Measurements from ENCODE around the gene CTSZ. TPM values are rescaled to one million over a fixed set of nuclear protein-coding genes. Genes with fewer than 3 reads are reported as not detected.
"Not testable (repeated sequence)": the region's sequence is repeated elsewhere in the genome, so short reads cannot be mapped to it uniquely, and the experiment has no call there.

CTSZ gene
- total and polyA plus RNA-seq, 2 donors (not counting 1 experiment from before 2014, with no cell fraction given): 285 to 319 TPM

DNA sequence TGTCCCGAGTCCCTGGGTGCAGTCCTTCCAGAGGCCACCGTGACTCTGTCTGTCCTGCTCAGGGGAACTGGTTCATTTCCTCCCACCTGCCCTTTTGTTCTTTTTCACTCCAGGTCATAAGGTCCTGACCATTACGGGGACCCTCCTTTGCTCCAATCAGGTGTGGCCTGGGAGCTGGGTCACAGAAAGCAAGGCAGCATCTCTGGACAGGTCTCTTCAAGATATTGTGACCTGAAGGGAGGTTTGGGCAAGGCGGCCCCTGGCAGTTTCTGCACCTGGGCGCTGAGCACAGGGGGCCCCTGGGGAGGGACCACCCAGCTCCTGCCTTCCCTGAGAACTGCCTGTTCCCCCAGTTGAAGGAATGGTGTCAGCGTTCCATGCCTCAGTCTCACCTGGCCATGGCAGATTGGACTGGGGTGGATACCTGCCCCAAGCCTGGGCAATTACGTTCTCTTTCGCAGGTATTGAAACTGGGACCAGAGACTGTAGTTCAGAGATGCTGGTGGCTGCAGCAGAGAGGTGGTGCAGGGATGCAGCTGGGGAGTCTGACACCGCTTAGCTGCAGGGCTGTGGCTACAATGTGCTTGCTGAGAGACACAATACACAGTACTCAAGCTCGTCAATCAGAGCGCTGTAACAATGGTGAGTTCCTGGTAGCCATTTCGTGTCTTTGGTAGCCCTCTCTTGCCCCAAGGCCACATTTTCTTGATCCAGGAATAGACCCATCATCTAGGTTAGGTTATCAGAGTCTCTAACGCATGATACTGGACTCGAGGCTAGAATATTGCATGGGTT, 41.6 kb downstream of the CTSZ start:
- DNase-seq (no peak), ATAC-seq (ENCODE audit: low read depth) (no peak)
- H3K9ac ChIP-seq (ENCODE audit: low read length): no peak overlapping the region
- H3K4me2 ChIP-seq (replicated peaks; ENCODE audit: low read depth, low read length, poor library complexity, severe bottlenecking): no peak overlapping the region
- Mint-ChIP-seq H3K4me1 (peaks cover 13% of the 10 kb centered on the region), H3K27me3 (no peaks in the 10 kb centered on the region), H3K4me3 (no peak overlapping the region), H3K9me3 (ENCODE audit: insufficient read depth) (no peaks in the 10 kb centered on the region), H3K27ac (no peak overlapping the region)
- no peak for TF ChIP-seq EZH2 (IDR thresholded peaks at IDR 0.05; ENCODE audit: borderline replicate concordance, insufficient read depth, low read depth, low read length, poor library complexity, severe bottlenecking)
- TF ChIP-seq, protein P1, sequence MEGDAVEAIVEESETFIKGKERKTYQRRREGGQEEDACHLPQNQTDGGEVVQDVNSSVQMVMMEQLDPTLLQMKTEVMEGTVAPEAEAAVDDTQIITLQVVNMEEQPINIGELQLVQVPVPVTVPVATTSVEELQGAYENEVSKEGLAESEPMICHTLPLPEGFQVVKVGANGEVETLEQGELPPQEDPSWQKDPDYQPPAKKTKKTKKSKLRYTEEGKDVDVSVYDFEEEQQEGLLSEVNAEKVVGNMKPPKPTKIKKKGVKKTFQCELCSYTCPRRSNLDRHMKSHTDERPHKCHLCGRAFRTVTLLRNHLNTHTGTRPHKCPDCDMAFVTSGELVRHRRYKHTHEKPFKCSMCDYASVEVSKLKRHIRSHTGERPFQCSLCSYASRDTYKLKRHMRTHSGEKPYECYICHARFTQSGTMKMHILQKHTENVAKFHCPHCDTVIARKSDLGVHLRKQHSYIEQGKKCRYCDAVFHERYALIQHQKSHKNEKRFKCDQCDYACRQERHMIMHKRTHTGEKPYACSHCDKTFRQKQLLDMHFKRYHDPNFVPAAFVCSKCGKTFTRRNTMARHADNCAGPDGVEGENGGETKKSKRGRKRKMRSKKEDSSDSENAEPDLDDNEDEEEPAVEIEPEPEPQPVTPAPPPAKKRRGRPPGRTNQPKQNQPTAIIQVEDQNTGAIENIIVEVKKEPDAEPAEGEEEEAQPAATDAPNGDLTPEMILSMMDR (IDR thresholded peaks at IDR 0.05): no peak
- no peaks in the 10 kb centered on the region for H3K79me2 ChIP-seq (ENCODE audit: control insufficient read depth, insufficient read depth, low read length)
- no peak overlapping the region for H3K27ac ChIP-seq (ENCODE audit: low read length in 2 of 2)
- POLR2A ChIA-PET: no interaction called here
- no peak overlapping the region for H2AFZ ChIP-seq (ENCODE audit: insufficient read depth, low read depth, low read length, poor library complexity, severe bottlenecking)
- H3K4me1 ChIP-seq (ENCODE audit: control insufficient read depth in 2 of 2, insufficient read depth in 2 of 2, low read length in 2 of 2): peaks cover 7 to 10% of the 10 kb centered on the region in 2 donors
- CTCF ChIA-PET: no interaction called here
- no peak overlapping the region for H3K4me3 ChIP-seq (ENCODE audit: control extremely low read depth in 1 of 5, extremely low read depth in 1 of 5, insufficient read depth in 1 of 5, low read depth in 2 of 5, low read length in 4 of 5)
- peaks cover 0 to 7% (median 3%) of the 10 kb centered on the region in 3 donors for H3K9me3 ChIP-seq (ENCODE audit: control extremely low read depth in 1 of 3, control insufficient read depth in 2 of 3, insufficient read depth in 1 of 3, low read length in 2 of 3)
- H4K20me1 ChIP-seq (ENCODE audit: control insufficient read depth, insufficient read depth, low read length, poor library complexity, severe bottlenecking): no peaks in the 10 kb centered on the region
- H3K27me3 ChIP-seq (replicated peaks in 1 of 4; ENCODE audit: control extremely low read depth in 1 of 4, control insufficient read depth in 3 of 4, insufficient read depth in 4 of 4, low read length in 3 of 4): no peaks in the 10 kb centered on the region
- intact Hi-C loops (cut with micrococcal nuclease): no loop called here
- no peaks in the 10 kb centered on the region for H3K36me3 ChIP-seq (replicated peaks in 1 of 2; ENCODE audit: control extremely low read depth in 1 of 2, control insufficient read depth in 1 of 2, extremely low read depth in 1 of 2, insufficient read depth in 2 of 2, low read length in 1 of 2)
- 80% methylated on average over 11 of the region's 14 CpGs for WGBS (ENCODE audit: insufficient coverage)

DNA sequence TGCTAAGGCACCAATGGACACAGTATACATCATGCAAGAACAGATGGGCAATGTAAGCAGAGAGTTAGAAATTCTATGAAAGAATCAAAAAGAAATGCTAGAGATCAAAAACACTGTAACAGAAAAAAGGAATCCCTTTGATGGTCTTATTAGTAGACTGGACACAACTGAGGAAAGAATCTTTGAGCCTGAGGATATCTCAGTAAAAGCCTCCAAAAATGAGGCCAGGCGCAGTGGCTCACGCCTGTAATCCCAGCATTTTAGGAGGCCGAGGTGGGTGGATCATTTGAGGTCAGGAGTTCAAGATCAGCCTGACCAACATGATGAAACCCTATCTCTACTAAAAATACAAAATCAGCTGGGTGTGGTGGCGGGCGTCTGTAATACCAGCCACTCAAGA, 43.1 kb downstream of the CTSZ start:
- H3K4me1 Mint-ChIP-seq; H3K27me3 ChIP-seq (replicated peaks in 1 of 4; ENCODE audit: control extremely low read depth in 1 of 4, control insufficient read depth in 3 of 4, insufficient read depth in 4 of 4, low read length in 3 of 4); H3K9me3 ChIP-seq (ENCODE audit: control extremely low read depth in 1 of 3, control insufficient read depth in 2 of 3, insufficient read depth in 1 of 3, low read length in 2 of 3); H3K9me3 Mint-ChIP-seq (ENCODE audit: insufficient read depth); H3K4me3 Mint-ChIP-seq; H3K27me3 Mint-ChIP-seq; H2AFZ ChIP-seq (ENCODE audit: insufficient read depth, low read depth, low read length, poor library complexity, severe bottlenecking); H3K4me1 ChIP-seq (ENCODE audit: control insufficient read depth in 2 of 2, insufficient read depth in 2 of 2, low read length in 2 of 2); ATAC-seq (ENCODE audit: low read depth); H3K4me2 ChIP-seq (replicated peaks; ENCODE audit: low read depth, low read length, poor library complexity, severe bottlenecking); H3K36me3 ChIP-seq (replicated peaks in 1 of 2; ENCODE audit: control extremely low read depth in 1 of 2, control insufficient read depth in 1 of 2, extremely low read depth in 1 of 2, insufficient read depth in 2 of 2, low read length in 1 of 2); H4K20me1 ChIP-seq (ENCODE audit: control insufficient read depth, insufficient read depth, low read length, poor library complexity, severe bottlenecking); H3K79me2 ChIP-seq (ENCODE audit: control insufficient read depth, insufficient read depth, low read length); H3K27ac Mint-ChIP-seq; DNase-seq; POLR2A ChIA-PET; H3K27ac ChIP-seq (ENCODE audit: low read length in 2 of 2); intact Hi-C loops (cut with micrococcal nuclease); CTCF ChIA-PET; H3K4me3 ChIP-seq (ENCODE audit: control extremely low read depth in 1 of 5, extremely low read depth in 1 of 5, insufficient read depth in 1 of 5, low read depth in 2 of 5, low read length in 4 of 5); H3K9ac ChIP-seq (ENCODE audit: low read length): not testable (repeated sequence)
- WGBS (ENCODE audit: insufficient coverage): no CpG with 5 or more reads among the region's 5 CpGs
